Upper lobe of left lung (tissue), 4 donors: ENCODE data around the gene DPCD.

Source experiments
- CTCF ChIP-seq, 6 experiments: fragments of 450-650 bp in 4 of 6; fragments of 200-600 bp in 2 of 6; sonication (generic) in 2 of 6; IDR thresholded peaks; one replicate each; pipeline ENCODE4 v1.5.1; 2016 to 2019; ENCODE audit warnings: antibody characterized with exemption in 6 of 6
- EP300 ChIP-seq, 4 donors: sonication (generic); formaldehyde crosslinking; IDR thresholded peaks; one replicate each; pipeline ENCODE4 v1.5.1; 2017; ENCODE audit warnings: antibody characterized with exemption in 4 of 4, control low read depth in 2 of 4
- POLR2A ChIP-seq, 4 donors: fragments of 450-650 bp; IDR thresholded peaks; one replicate each; pipeline ENCODE4 v1.5.1; 2016 to 2017; ENCODE audit warnings: antibody characterized with exemption in 4 of 4, mild to moderate bottlenecking in 2 of 4
- POLR2AphosphoS5 ChIP-seq, 2 donors: sonication (generic); formaldehyde crosslinking; IDR thresholded peaks; one replicate each; pipeline ENCODE4 v1.5.1; 2017; ENCODE audit warnings: antibody characterized with exemption in 2 of 2

GRCh38 chr10:101639141-101639900 is 51.2 kb downstream of the DPCD start:
- TF ChIP-seq CTCF (IDR thresholded peaks at IDR 0.05) (no peak), POLR2A (IDR thresholded peaks at IDR 0.05) (no peak), POLR2AphosphoS5 (IDR thresholded peaks at IDR 0.05) (no peak), EP300 (IDR thresholded peaks at IDR 0.05) (no peak)
